ENCODE data around the gene HAUS1.

Gene HAUS1, protein sequence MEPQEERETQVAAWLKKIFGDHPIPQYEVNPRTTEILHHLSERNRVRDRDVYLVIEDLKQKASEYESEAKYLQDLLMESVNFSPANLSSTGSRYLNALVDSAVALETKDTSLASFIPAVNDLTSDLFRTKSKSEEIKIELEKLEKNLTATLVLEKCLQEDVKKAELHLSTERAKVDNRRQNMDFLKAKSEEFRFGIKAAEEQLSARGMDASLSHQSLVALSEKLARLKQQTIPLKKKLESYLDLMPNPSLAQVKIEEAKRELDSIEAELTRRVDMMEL

DNA sequence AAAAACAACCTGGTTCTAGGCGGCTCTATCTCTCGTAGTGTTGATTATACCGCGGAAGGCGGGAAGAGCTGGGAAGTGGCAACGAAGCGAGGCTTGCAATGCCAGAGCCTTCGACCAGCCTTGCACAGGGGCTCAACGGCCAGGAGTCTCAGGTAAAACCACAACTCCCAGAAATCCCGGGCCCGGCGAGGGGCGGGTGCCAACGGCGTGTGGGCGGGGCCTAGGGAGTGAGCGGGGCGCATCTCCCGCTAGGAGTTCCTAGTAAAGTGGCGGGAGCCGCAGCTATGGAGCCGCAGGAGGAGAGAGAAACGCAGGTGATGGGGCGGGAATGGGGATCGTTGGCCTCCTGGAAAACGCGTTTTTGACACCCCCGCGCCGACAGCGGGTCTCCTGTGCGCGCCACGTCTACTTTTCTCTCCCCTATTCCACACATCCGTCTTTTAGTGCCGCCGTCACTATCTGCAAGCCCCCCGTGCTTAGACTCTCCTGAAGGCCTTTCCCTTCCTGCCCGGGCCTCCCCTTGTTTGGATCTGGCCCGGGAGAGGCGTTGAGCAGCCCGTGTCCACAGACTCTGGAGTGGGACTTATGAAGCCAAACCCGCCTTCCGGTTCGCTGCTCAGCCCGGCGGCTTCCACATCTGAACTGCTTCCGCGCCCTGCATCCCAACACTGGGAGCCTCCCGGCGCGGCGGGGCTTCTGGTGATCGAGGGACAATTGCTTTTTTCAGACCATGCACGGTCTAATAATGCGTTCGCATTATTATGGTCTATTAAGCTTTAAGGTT lies at the start of gene HAUS1:
HAUS1 (plus strand) TSS at position 258 of the 784 bp plus-strand sequence; CDS start at position 285, 27 bp downstream.
- H3K36me3 ChIP-seq (ENCODE audit: control insufficient read depth, insufficient read depth, low read length), result peaks cover 27% of the 10 kb centered on the region
- H3K9me3 ChIP-seq (ENCODE audit: control insufficient read depth, insufficient read depth, low read depth, low read length), result no peaks in the 10 kb centered on the region
- H3K27me3 ChIP-seq (ENCODE audit: control insufficient read depth, insufficient read depth, low read length), result no peaks in the 10 kb centered on the region
- no peaks in the 10 kb centered on the region for H3K4me1 ChIP-seq (ENCODE audit: control insufficient read depth, insufficient read depth, low read length)
- H3K9ac ChIP-seq (ENCODE audit: low read length), result peak within 1 kb of the TSS; percentile 80
- H3K4me3 ChIP-seq (ENCODE audit: low read depth, low read length), result peak within 1 kb of the TSS; percentile 89
- H3K27ac ChIP-seq (ENCODE audit: low read depth, low read length), result peak within 1 kb of the TSS; percentile 54

DNA sequence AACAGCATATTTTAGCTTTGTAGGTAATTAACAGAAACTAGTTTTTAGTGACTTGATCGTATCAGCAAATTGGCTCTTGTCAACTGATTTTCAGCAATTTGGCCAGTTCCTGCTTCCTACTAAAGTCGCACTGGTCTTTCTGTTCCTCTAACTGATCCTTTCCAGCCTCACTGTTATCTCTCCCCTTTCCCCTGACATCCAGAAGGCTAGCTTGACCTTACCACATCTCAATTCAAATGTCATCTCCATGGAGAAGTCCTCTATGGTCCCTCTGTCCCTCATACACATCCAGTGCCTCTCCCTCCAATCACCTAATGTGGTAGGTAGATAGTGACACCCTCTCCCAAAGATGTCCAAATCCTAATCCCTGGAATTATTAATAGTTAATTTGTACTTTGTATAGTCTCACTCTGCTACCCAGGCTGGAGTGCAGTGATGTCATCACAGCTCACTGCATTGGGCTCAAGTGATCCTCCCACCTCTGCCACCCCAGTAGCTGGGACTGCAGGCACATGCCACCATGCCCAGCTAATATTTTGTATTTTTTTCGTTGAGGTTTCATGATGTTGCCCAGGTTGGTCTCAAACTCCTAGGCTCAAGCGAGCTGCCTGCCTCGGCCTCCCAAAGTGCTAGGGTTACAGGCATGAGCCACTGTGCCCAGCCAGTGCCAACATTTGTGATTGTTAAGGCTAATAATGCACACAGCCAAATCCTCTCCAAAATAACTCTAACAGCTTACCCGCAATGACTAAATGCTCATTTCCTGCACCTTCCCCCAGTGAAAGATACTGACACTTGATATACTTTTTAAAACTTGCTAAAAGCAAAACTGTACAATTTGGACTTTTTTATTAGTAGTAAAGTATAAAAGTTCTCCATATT lies 49.0 kb upstream of the HAUS1 start:
- H3K27ac ChIP-seq (ENCODE audit: low read depth, low read length), result no peak overlapping the region
- no peak overlapping the region for H3K4me3 ChIP-seq (ENCODE audit: low read depth, low read length)
- no peaks in the 10 kb centered on the region for H3K27me3 ChIP-seq (ENCODE audit: control insufficient read depth, insufficient read depth, low read length)
- H3K9ac ChIP-seq (ENCODE audit: low read length), result no peak overlapping the region
- H3K36me3 ChIP-seq (ENCODE audit: control insufficient read depth, insufficient read depth, low read length), result no peaks in the 10 kb centered on the region
- no peaks in the 10 kb centered on the region for H3K4me1 ChIP-seq (ENCODE audit: control insufficient read depth, insufficient read depth, low read length)
- no peaks in the 10 kb centered on the region for H3K9me3 ChIP-seq (ENCODE audit: control insufficient read depth, insufficient read depth, low read depth, low read length)

- no peaks in the 10 kb centered on the region for H3K4me1 ChIP-seq (ENCODE audit: control insufficient read depth, insufficient read depth, low read length)
- H3K4me3 ChIP-seq (ENCODE audit: low read depth, low read length), result no peak overlapping the region
- H3K9me3 ChIP-seq (ENCODE audit: control insufficient read depth, insufficient read depth, low read depth, low read length), result no peaks in the 10 kb centered on the region
- H3K36me3 ChIP-seq (ENCODE audit: control insufficient read depth, insufficient read depth, low read length), result no peaks in the 10 kb centered on the region
- no peak overlapping the region for H3K9ac ChIP-seq (ENCODE audit: low read length)
- H3K27me3 ChIP-seq (ENCODE audit: control insufficient read depth, insufficient read depth, low read length), result no peaks in the 10 kb centered on the region
- no peak overlapping the region for H3K27ac ChIP-seq (ENCODE audit: low read depth, low read length)
Observed at GRCh38 chr18:46055838-46056230, 48.4 kb upstream of the HAUS1 start.

- H3K36me3 ChIP-seq (ENCODE audit: control insufficient read depth, insufficient read depth, low read length), result no peaks in the 10 kb centered on the region
- no peak overlapping the region for H3K9ac ChIP-seq (ENCODE audit: low read length)
- no peak overlapping the region for H3K27ac ChIP-seq (ENCODE audit: low read depth, low read length)
Observed at GRCh38 chr18:46060359-46060841, 43.8 kb upstream of the HAUS1 start.

DNA sequence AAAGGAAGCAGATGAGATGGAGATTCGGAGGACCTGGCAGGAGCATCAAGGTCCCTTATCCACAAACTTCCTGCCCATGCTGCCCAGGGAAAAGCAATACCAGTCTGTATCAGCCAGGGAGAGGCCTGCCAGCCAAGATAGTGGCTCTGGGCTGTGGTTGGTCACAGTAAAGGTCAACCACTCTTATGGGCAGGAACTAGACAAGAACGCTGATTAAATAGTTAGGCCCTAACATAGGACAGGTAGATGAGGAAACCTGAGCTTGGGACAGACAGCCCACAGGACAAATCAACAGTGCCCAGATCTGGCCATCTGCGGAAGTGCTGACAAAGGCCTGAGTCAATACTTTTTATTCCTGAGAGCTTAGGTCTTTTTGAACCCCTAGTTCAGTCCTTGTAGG lies 42.8 kb upstream of the HAUS1 start:
- H3K9ac ChIP-seq (ENCODE audit: low read length), result no peak overlapping the region
- no peaks in the 10 kb centered on the region for H3K36me3 ChIP-seq (ENCODE audit: control insufficient read depth, insufficient read depth, low read length)
- no peak overlapping the region for H3K27ac ChIP-seq (ENCODE audit: low read depth, low read length)
- no peaks in the 10 kb centered on the region for H3K9me3 ChIP-seq (ENCODE audit: control insufficient read depth, insufficient read depth, low read depth, low read length)
- no peaks in the 10 kb centered on the region for H3K4me1 ChIP-seq (ENCODE audit: control insufficient read depth, insufficient read depth, low read length)
- no peaks in the 10 kb centered on the region for H3K27me3 ChIP-seq (ENCODE audit: control insufficient read depth, insufficient read depth, low read length)
- no peak overlapping the region for H3K4me3 ChIP-seq (ENCODE audit: low read depth, low read length)

More at GRCh38 chr18:46060359-46060841, 43.8 kb upstream of the HAUS1 start:
- Histone ChIP-seq H3K4me1 (ENCODE audit: control insufficient read depth, insufficient read depth, low read length) (no peaks in the 10 kb centered on the region), H3K27me3 (ENCODE audit: control insufficient read depth, insufficient read depth, low read length) (no peaks in the 10 kb centered on the region), H3K4me3 (ENCODE audit: low read depth, low read length) (no peak overlapping the region), H3K9me3 (ENCODE audit: control insufficient read depth, insufficient read depth, low read depth, low read length) (no peaks in the 10 kb centered on the region)

GRCh38 chr18:46061796-46062195 lies 42.4 kb upstream of the HAUS1 start:
- Histone ChIP-seq H3K27ac (ENCODE audit: low read depth, low read length) (no peak overlapping the region), H3K9ac (ENCODE audit: low read length) (no peak overlapping the region), H3K27me3 (ENCODE audit: control insufficient read depth, insufficient read depth, low read length) (no peaks in the 10 kb centered on the region), H3K36me3 (ENCODE audit: control insufficient read depth, insufficient read depth, low read length) (no peaks in the 10 kb centered on the region), H3K4me3 (ENCODE audit: low read depth, low read length) (no peak overlapping the region), H3K9me3 (ENCODE audit: control insufficient read depth, insufficient read depth, low read depth, low read length) (no peaks in the 10 kb centered on the region), H3K4me1 (ENCODE audit: control insufficient read depth, insufficient read depth, low read length) (no peaks in the 10 kb centered on the region)

DNA sequence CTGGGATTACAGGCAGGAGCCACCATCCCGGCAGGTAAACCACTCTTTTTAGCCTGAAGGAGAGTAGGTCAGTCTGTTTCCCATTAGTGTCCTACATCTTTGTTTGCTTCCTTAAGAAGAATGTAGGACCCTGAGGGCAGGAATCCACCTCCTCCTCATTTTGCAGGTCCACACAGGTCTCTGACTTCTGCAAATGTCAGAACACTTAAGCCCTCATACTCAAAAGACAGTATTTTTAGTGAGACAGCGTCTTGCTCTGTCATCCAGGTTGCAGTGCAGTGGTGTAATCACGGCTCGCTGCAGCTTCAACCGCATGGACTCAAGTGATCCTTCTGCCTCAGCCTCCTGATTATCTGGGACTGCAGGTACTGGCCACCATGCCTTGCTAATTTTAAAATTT lies 41.4 kb upstream of the HAUS1 start:
- H3K27me3 ChIP-seq (ENCODE audit: control insufficient read depth, insufficient read depth, low read length), result no peaks in the 10 kb centered on the region
- H3K36me3 ChIP-seq (ENCODE audit: control insufficient read depth, insufficient read depth, low read length), result no peaks in the 10 kb centered on the region
- no peak overlapping the region for H3K27ac ChIP-seq (ENCODE audit: low read depth, low read length)
- H3K9me3 ChIP-seq (ENCODE audit: control insufficient read depth, insufficient read depth, low read depth, low read length), result no peaks in the 10 kb centered on the region
- H3K9ac ChIP-seq (ENCODE audit: low read length), result no peak overlapping the region
- no peaks in the 10 kb centered on the region for H3K4me1 ChIP-seq (ENCODE audit: control insufficient read depth, insufficient read depth, low read length)
- H3K4me3 ChIP-seq (ENCODE audit: low read depth, low read length), result no peak overlapping the region

DNA sequence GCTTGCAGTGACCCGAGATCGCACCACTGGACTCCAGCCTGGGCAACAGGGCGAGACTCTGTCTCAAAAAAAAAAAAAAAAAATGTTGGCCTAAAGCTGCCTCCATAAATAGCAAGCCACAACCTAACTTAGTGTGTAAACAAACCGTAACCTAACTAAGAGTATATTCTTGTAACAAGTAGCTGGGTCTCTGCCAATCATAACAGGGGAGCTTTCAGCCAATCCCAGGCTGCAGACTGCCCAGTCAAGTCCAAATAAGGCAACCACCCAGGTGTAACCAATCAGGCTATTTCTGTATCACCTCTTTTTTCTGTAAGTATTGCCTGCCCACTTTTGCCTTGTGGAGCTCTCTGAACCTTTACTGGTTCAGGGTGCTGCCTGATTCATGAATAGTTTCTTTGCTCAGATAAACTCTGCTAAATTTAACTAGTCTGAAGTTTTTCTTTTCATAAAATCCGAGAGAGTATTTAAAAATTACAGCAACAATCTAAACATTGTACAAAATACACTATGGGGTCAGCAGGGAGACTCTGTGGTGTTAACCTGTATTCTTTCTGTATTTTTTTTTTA lies 36.7 kb upstream of the HAUS1 start:
- no peak overlapping the region for H3K27ac ChIP-seq (ENCODE audit: low read depth, low read length)
- H3K36me3 ChIP-seq (ENCODE audit: control insufficient read depth, insufficient read depth, low read length), result no peaks in the 10 kb centered on the region
- peaks cover 7% of the 10 kb centered on the region; the same call in 1 of the 2 replicates for H3K4me1 ChIP-seq (ENCODE audit: control insufficient read depth, insufficient read depth, low read length)
- peaks cover 21% of the 10 kb centered on the region for H3K27me3 ChIP-seq (ENCODE audit: control insufficient read depth, insufficient read depth, low read length)
- H3K9me3 ChIP-seq (ENCODE audit: control insufficient read depth, insufficient read depth, low read depth, low read length), result no peaks in the 10 kb centered on the region
- no peak overlapping the region for H3K9ac ChIP-seq (ENCODE audit: low read length)
- no peak overlapping the region for H3K4me3 ChIP-seq (ENCODE audit: low read depth, low read length)

DNA sequence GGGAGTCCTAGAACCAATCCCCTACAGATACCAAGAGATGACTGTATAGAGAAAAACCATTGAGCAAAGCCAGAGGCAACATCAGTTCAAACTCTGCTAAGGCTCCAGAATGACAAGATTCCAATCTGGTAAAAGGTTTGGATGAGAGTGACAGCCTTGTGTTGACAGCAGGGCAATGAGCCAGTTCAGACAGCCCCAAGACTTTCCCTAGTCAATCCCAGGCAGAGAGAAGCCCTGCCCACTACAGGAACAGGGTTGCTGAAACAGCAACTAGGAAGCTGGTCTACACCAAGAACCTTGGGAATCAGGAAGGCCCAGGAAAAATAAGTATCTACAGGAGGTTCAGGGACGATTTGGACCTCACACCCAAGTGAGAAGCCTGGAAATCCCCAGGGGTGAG lies 35.4 kb upstream of the HAUS1 start:
- Histone ChIP-seq H3K9me3 (ENCODE audit: control insufficient read depth, insufficient read depth, low read depth, low read length) (no peaks in the 10 kb centered on the region), H3K27me3 (ENCODE audit: control insufficient read depth, insufficient read depth, low read length) (peaks cover 29% of the 10 kb centered on the region), H3K27ac (ENCODE audit: low read depth, low read length) (no peak overlapping the region), H3K4me1 (ENCODE audit: control insufficient read depth, insufficient read depth, low read length) (peaks cover 7% of the 10 kb centered on the region; the same call in 1 of the 2 replicates), H3K4me3 (ENCODE audit: low read depth, low read length) (no peak overlapping the region), H3K36me3 (ENCODE audit: control insufficient read depth, insufficient read depth, low read length) (no peaks in the 10 kb centered on the region), H3K9ac (ENCODE audit: low read length) (no peak overlapping the region)

DNA sequence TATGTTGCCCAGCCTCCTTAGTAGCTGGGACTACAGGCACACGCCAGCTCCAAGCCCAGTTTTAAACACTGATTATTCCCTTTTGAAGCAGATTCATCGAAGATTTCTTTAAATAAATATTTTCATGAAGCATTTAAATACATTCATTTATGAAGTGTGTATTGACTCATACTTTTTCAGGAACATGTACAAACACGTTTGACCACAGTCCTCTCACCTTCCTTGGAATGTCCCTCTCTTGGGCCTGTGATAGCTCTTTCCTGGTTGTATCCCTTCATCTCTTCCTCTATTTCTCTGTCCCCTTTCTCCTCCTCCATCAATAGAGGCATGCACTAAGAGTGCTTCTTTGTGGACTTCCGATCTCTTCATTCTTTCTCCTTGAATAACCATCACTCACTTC lies 34.7 kb upstream of the HAUS1 start:
- no peaks in the 10 kb centered on the region for H3K36me3 ChIP-seq (ENCODE audit: control insufficient read depth, insufficient read depth, low read length)
- H3K4me3 ChIP-seq (ENCODE audit: low read depth, low read length), result no peak overlapping the region
- no peaks in the 10 kb centered on the region for H3K9me3 ChIP-seq (ENCODE audit: control insufficient read depth, insufficient read depth, low read depth, low read length)
- no peak overlapping the region for H3K27ac ChIP-seq (ENCODE audit: low read depth, low read length)
- H3K4me1 ChIP-seq (ENCODE audit: control insufficient read depth, insufficient read depth, low read length), result peaks cover 7% of the 10 kb centered on the region; the same call in 1 of the 2 replicates
- H3K27me3 ChIP-seq (ENCODE audit: control insufficient read depth, insufficient read depth, low read length), result peaks cover 29% of the 10 kb centered on the region
- no peak overlapping the region for H3K9ac ChIP-seq (ENCODE audit: low read length)
